Left hindlimb (tissue), 1 donor: ENCODE results near the gene CEL.
"Not testable (repeated sequence)": the region's sequence is repeated elsewhere in the genome, so short reads cannot be mapped to it uniquely, and the experiment has no call there.

Source experiments
- DNase-seq: peaks from one replicate; pipeline ENCODE4 v3.0.0-alpha.2; 2018

Gene CEL

DNA sequence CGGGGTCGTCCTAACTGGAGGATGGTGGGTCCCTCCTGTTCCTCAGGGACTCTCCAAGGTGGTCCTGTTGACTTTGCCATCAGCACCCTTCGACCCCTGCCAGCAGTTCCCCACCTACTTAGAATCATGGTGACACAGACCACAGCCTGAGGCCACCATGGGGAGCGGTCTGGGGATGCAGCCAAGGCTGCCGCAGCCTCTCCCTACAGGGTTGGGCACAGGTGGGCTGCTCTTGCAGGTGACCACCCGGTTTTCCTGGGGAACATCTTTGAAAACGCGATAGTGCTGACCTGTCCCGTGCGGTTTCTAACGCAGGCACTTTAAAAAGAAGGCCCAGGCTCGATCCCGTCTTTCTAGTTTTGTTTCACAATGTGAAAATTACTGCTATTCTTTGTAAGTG, 12.7 kb upstream of the CEL start:
- no peak for DNase-seq

DNA sequence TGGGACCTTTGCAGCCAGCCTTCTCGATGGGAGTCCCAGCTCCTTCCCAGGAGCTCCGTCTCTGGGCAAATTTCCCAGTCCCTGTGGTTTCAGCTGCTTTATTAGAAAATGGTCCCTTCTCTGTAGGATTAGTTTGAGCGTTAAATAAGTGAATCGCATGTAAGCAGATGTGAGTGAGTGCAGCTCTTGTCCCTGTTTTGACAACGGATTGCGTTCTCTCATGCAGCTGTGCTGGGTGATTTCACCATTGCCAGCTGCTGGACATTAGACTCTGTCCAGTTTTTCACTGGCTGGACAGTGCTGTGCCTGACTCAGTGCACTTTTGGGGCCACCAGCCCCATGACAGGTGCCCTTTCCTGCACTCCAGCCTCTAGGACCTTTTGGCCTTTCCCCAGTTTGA, 11.6 kb upstream of the CEL start:
- DNase-seq = no peak

DNA sequence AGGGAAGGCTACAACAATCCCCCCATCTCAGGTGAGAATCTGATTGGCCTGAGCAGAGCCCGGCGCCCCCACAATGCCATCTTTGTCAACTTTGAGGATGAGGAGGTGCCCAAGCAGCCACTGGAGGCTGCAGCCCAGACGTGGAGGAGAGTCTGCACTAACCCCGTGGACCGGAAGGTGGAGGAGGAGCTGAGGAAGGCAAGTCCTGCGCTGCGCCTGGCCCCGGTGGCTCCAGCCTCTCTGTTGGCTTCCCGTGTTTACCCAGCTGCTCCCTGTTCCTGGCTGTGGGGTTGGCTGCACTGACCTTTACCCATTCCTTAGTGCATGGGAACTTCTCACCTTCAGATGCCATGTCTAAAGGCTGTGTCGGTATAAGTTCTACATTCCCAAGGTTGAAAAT, 11.0 kb upstream of the CEL start:
- DNase-seq = no peak

DNA sequence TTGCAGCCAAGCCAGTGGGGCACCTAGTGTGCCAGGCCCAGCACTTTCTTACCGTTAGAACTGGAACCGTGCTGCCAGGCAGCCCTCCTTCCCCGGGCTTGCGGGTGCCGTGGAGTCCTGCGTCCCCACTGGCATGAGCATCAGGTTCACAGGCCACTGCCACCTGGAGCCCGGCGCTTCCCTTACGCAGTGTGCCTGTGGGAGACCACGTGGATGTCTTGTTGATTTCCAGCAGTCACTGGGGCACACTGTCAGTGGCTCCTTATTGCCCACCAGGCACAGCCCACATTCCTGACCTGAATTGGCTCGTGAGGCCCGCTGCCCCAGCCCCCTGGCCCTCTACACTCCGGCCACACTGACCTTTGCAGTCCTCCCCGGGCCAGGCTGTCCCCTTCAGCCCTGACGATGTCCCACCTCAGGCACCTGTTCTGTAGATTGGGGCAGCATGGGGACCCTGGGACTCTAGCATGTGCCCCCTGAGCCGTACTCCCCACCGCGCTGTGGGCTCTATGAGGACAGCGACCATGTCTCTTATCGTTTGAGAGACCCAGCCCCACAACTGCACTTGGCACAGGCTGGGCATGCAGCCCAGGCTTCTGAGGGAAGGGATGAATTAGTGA, 10.4 kb upstream of the CEL start:
- DNase-seq = no peak

DNA sequence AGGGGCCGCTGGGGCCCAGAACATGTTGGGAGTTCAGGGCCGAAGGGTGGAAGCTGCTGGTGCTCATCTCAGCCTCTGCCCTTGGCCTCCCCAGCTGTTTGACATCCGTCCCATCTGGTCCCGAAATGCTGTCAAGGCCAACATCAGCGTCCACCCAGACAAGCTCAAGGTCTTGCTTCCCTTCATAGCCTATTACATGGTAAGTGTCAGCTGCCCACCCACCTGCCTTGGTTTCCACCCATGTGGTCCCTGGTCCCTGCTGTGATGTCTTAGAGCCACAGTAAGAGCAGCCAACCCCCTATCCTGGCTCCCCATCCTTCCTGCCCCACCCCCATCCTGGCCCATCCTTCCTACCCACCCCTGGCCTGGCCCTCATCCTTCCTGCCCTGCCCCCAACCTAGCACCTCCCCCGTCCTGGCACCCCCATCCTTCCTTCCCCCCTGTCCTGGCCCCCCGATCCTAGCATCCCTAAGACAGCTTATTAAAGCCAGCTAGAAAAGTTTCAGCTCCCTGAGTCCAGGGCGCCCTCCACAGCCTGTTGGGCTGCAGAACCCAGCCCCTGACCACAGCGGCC, 9.7 kb upstream of the CEL start:
- no peak for DNase-seq

DNA sequence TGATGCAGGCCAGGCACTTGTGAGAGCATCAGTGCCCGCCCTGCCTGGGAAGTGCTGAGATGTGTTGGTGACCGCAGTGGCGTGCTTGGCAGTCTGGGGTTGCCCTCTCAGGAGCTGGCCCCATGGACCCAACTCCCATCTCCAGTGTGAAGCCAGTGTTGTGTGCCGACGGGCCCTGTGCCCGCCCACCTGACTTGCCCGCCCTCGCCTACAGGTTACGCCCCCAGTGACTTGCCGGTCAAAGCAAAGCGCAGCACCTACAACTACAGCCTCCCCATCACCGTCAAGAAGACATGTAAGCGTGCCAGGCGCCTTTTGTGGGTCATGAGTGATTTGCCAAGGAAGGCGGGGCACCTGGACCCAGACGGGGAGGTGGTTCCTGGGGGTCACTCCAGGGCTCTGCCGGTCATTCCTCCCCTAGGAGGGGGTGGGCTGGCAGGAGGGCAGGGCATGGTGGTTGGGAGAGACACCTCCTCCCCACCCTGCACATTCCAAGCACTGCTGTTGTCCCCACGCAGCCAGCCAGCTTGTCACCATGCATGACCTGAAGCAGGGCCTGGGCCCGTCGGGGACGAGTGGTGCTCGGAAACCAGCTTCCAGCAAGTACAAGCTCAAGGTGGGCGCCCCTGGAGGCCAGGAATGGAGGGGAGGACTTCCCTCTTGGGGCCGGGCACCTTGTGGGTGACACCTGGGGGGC, 7.4 kb upstream of the CEL start:
- no peak for DNase-seq

DNA sequence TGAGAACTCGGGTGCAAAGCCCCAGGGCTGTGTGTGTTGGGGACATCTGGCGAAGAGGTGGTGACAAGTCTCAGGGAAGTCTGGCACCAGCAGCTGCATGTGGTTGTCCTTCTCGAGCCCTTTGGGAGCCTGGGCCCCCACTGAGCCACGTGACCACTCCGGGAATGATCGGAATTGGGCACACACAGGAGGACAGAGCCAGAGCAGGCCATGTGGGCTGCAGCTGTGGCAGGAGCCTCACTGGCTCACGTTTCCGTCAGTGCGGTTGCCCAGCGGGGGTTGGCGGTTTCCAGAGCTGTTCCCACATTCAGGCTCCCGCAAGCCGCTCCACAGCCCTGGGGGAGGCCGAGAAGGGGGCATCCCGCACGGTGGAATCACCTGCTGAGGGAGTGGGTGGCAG, 6.8 kb upstream of the CEL start:
- peak; percentile 79 for DNase-seq

DNA sequence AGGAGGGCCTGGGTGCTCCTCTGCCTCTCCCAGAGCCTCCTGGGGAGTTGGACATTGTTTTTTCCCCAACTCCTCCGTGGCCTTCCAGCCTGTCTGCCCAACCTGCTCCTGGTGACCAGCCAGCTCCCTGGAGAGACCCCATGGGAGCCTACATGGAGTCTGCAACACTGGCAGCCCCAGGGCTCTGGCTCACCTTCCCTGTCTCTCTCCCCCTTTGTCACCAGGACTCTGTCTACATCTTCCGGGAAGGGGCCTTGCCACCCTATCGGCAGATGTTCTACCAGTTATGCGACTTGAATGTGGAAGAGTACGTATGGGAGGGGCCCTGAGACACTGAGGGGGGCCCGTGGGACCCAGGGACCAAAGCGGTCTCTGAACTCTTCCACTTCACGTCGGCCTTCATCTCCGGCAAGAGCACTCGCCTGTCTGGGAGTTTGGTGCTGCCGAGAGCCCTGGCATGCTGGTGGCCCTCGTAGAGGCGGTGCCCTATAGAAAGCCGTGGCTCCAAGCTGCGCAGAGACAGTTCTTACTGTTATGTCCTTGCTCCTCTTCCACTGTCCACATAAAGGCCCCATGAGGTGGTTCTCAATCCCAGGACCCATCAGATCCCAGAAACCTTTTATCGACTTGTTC, 5.9 kb upstream of the CEL start:
- no peak for DNase-seq

DNA sequence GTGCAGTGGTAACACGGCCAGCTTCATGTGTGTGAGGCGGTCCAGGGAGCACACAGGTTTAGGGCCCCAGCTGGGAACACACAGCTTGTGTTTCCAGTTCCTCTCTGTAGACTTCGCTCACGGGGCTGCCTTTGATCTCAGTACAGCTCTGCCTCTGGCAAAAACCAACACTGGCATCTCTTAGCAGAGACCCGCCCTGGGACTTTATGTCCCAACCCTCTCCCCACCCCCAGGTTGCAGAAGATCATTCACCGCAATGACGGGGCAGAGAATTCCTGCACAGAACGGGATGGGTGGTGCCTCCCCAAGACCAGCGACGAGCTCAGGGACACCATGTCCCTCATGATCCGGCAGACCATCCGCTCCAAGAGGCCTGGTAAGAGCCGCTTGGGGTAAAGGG, 5.2 kb upstream of the CEL start:
- no peak for DNase-seq

DNA sequence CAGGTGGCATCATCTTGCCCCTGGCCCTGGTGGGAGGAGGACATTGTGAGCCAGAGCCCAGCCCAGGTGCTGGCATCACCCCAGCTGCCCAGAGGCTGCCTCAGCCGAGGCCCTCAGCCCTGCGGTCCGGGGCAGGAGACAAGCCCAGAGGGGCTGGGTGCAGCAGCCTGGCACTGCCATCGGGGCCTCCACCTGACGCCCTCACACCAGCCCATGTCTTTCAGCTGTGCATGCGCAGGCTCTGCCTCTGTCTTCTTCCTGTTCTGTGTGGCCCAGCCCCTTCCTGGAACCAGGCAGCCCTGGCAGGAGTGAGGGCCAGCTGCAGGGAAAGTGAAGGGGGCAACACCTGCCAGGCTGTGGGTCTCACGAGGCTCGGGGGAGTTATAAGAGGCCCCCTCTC, 4.8 kb upstream of the CEL start:
- DNase-seq = no peak

DNA sequence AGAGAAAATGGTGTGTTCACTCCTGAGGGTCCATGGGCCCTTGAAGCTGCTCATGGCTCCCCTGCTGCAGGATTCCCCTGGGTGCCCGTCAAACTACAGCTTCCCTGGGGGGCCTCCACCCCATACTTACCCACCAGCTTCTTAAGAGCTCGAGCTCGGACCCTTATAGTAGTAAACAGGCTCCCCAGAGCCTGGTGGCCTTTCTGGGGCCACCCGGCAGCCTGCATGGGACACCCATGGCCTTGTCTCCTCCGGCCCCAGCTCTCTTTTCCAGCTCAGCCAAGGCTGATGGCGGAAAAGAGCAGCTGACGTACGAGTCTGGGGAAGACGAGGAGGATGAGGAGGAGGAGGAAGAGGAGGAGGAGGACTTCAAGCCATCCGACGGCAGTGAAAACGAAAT, 4.2 kb upstream of the CEL start:
- DNase-seq = no peak

DNA sequence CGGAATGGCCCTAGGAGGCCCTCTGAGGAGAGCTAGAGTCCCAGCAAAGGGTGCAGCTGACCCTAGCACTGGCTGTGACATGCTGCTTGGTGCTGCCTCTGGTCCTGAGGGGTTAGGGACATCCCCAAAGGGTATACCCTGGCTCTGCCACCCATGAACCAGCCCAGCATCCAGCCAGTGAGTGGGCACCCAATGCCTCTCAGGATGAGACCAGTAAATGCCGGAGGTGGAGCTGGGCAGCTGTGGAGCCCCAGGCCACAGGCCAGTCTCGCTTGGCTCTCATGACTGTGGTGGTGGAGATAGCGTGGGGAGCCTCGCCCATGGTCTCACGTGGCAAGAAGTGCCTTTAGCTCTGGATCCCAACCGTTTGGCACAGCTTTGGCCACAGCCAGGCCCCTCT, 3.7 kb upstream of the CEL start:
- no peak for DNase-seq

DNA sequence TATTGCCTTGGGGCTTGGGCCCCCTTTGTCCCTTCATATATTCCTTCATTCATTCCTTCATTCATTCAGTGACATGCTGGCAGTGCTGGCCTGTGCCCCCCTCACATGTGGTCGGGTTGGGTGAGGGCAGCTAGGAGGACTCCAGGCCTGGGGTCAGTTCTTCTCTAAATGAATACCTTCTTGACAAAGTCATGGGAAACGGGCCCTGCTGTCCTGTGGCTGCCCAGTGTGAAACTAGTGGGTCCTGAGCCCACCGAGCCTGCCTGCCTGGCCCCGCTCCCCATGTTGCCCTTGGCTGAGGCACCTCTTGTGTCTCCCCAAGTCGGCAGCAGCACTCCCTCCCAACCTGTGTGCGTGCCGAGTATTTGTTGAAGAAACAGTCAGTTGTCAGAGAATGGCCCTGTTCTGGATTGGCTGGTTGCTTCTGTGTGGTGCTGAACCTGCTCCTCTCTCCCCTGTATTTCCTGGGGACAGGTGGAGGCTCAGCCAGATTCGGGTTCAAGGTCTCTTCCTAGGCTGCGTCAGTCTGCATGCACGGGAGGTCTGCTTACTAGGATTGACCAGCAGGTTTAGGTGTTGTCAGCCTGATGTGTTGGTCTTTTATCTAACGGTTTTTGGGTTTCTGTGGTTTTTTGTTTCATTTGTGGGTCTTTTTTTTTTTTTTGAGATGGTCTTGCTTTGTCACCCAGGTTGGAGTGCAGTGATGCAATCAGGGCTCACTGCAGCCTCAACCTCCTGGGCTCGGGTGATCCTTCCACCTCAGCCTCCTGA, 3.0 kb upstream of the CEL start:
- no peak for DNase-seq

DNA sequence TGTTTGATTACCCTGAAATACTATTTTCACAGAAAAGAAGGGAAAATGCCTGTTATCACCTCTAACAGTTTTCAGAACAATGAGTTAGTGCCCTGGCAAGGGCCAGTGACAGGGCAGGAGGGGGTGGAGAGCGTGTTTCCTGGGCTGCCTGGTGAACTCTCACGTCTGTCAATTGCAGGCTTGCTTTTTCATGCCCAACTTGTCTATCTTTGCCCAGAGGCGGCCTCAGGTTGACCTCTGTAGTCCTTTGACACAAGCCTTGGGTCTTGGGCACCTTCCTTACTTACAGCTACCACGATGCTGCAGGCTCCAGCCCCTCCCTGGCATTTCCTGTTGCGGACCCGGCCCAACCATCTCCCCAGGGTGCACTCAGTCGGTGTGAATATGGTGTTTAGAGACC, 2.2 kb upstream of the CEL start:
- no peak for DNase-seq

DNA sequence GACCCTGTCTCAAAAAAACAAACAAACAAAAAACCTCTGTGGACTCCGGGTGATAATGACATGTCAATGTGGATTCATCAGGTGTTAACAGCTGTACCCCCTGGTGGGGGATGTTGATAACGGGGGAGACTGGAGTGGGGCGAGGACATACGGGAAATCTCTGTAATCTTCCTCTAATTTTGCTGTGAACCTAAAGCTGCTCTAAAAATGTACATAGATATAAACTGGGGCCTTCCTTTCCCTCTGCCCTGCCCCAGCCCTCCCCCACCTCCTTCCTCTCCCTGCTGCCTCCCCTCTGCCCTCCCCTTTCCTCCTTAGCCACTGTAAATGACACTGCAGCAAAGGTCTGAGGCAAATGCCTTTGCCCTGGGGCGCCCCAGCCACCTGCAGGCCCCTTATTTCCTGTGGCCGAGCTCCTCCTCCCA, 1.4 kb upstream of the CEL start:
- no peak for DNase-seq

DNA sequence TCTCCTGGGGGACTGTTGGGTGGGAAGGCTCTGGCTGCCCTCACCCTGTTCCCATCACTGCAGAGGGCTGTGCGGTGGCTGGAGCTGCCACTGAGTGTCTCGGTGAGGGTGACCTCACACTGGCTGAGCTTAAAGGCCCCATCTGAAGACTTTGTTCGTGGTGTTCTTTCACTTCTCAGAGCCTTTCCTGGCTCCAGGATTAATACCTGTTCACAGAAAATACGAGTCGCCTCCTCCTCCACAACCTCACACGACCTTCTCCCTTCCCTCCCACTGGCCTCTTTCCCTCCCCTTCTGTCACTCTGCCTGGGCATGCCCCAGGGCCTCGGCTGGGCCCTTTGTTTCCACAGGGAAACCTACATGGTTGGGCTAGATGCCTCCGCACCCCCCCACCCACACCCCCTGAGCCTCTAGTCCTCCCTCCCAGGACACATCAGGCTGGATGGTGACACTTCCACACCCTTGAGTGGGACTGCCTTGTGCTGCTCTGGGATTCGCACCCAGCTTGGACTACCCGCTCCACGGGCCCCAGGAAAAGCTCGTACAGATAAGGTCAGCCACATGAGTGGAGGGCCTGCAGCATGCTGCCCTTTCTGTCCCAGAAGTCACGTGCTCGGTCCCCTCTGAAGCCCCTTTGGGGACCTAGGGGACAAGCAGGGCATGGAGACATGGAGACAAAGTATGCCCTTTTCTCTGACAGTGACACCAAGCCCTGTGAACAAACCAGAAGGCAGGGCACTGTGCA, 590 bp upstream of the CEL start:
- not testable (repeated sequence) for DNase-seq

DNA sequence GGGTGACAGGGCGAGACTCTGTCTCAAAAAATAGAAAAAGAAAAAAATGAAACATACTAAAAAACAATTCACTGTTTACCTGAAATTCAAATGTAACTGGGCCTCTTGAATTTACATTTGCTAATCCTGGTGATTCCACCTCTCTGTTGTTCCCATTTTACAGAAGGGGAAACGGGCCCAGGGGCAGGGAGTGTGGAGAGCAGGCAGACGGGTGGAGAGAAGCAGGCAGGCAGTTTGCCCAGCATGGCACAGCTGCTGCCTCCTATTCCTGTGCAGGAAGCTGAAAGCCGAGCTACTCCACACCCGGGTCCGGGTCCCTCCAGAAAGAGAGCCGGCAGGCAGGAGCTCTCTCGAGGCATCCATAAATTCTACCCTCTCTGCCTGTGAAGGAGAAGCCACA, 788 bp downstream of the CEL start:
- DNase-seq = not testable (repeated sequence)

DNA sequence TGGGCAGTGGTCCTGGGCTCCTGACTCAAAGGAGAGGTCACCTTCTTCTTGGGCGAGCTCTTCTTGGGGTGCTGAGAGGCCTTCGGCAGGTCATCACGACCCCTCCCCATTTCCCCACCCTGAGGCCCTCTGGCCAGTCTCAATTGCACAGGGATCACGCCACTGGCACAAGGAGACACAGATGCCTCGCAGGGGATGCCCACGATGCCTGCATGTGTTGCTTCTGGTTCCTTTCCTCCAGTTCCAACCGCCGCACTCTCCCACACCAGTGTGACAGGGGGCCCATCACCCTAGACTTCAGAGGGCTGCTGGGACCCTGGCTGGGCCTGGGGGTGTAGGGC, 1.3 kb downstream of the CEL start:
- DNase-seq = no peak

DNA sequence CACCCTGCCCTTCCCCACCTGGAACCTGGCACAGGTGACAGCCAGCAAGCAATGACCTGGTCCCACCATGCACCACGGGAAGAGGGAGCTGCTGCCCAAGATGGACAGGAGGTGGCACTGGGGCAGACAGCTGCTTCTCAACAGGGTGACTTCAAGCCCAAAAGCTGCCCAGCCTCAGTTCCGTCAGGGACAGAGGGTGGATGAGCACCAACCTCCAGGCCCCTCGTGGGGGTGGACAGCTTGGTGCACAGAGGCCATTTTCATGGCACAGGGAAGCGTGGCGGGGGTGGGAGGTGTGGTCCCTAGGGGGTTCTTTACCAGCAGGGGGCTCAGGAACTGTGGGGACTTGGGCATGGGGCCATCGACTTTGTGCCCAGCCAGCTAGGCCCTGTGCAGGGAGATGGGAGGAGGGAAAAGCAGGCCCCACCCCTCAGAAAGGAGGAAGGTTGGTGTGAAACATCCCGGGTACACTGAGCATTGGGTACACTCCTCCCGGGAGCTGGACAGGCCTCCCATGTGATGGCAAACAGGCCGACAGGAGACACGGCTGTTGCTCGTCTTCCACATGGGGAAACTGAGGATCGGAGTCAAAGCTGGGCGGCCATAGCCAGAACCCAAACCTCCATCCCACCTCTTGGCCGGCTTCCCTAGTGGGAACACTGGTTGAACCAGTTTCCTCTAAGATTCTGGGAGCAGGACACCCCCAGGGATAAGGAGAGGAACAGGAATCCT, 1.9 kb downstream of the CEL start:
- no peak for DNase-seq

DNA sequence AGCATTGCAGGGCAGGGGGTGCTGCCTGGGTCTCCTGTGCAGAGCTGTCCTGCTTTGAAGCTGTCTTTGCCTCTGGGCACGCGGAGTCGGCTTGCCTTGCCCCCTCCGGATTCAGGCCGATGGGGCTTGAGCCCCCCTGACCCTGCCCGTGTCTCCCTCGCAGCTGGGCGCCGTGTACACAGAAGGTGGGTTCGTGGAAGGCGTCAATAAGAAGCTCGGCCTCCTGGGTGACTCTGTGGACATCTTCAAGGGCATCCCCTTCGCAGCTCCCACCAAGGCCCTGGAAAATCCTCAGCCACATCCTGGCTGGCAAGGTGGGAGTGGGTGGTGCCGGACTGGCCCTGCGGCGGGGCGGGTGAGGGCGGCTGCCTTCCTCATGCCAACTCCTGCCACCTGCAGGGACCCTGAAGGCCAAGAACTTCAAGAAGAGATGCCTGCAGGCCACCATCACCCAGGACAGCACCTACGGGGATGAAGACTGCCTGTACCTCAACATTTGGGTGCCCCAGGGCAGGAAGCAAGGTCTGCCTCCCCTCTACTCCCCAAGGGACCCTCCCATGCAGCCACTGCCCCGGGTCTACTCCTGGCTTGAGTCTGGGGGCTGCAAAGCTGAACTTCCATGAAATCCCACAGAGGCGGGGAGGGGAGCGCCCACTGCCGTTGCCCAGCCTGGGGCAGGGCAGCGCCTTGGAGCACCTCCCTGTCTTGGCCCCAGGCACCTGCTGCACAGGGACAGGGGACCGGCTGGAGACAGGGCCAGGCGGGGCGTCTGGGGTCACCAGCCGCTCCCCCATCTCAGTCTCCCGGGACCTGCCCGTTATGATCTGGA, 2.7 kb downstream of the CEL start:
- DNase-seq = no peak

DNA sequence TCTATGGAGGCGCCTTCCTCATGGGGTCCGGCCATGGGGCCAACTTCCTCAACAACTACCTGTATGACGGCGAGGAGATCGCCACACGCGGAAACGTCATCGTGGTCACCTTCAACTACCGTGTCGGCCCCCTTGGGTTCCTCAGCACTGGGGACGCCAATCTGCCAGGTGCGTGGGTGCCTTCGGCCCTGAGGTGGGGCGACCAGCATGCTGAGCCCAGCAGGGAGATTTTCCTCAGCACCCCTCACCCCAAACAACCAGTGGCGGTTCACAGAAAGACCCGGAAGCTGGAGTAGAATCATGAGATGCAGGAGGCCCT, 3.2 kb downstream of the CEL start:
- no peak for DNase-seq
